ENCODE results near the gene CLPTM1L. TPM values are rescaled to one million over a fixed set of nuclear protein-coding genes. Genes with fewer than 3 reads are reported as not detected.
A peak's percentile ranks its signal among the peaks of the same experiment; 100 is the strongest.
"Not testable (repeated sequence)": the region's sequence is repeated elsewhere in the genome, so short reads cannot be mapped to it uniquely, and the experiment has no call there.

Gene CLPTM1L
- total RNA-seq, 1 experiment from 2014 or later = 262 TPM

- DNase-seq (ENCODE audit: low read depth) = no peak
Observed at GRCh38 chr5:1359713-1360112, 14.8 kb upstream of the CLPTM1L start.

GRCh38 chr5:1359031-1359645 lies 14.2 kb upstream of the CLPTM1L start:
- no peak for DNase-seq (ENCODE audit: low read depth)

- no peak for DNase-seq (ENCODE audit: low read depth)
Observed at GRCh38 chr5:1358726-1359025, 13.8 kb upstream of the CLPTM1L start.

GRCh38 chr5:1357946-1358725 lies 13.2 kb upstream of the CLPTM1L start:
- no peak for DNase-seq (ENCODE audit: low read depth)

- no peak for DNase-seq (ENCODE audit: low read depth)
Observed at GRCh38 chr5:1356873-1357787, 12.2 kb upstream of the CLPTM1L start.

GRCh38 chr5:1354576-1354975 lies 9.7 kb upstream of the CLPTM1L start:
- DNase-seq (ENCODE audit: low read depth) = no peak

- no peak for DNase-seq (ENCODE audit: low read depth)
Observed at GRCh38 chr5:1352231-1353219, 7.6 kb upstream of the CLPTM1L start.

GRCh38 chr5:1351156-1351555 lies 6.3 kb upstream of the CLPTM1L start:
- DNase-seq (ENCODE audit: low read depth) = no peak

- no peak for DNase-seq (ENCODE audit: low read depth)
Observed at GRCh38 chr5:1349246-1349645, 4.3 kb upstream of the CLPTM1L start.

GRCh38 chr5:1348986-1349245 lies 4.0 kb upstream of the CLPTM1L start:
- no peak for DNase-seq (ENCODE audit: low read depth)

- no peak for DNase-seq (ENCODE audit: low read depth)
Observed at GRCh38 chr5:1347571-1347970, 2.7 kb upstream of the CLPTM1L start.

GRCh38 chr5:1346627-1347440 lies 1.9 kb upstream of the CLPTM1L start:
- DNase-seq (ENCODE audit: low read depth) = no peak

GRCh38 chr5:1345876-1346626 lies 1.2 kb upstream of the CLPTM1L start:
- no peak for DNase-seq (ENCODE audit: low read depth)

GRCh38 chr5:1343931-1344901 lies 683 bp downstream of the CLPTM1L start:
- peak; percentile 26 for DNase-seq (ENCODE audit: low read depth)

GRCh38 chr5:1343315-1343751 lies 1.6 kb downstream of the CLPTM1L start:
- no peak for DNase-seq (ENCODE audit: low read depth)

GRCh38 chr5:1342711-1343110 lies 2.2 kb downstream of the CLPTM1L start:
- DNase-seq (ENCODE audit: low read depth) = not testable (repeated sequence)

GRCh38 chr5:1342268-1342667 lies 2.6 kb downstream of the CLPTM1L start:
- no peak for DNase-seq (ENCODE audit: low read depth)

GRCh38 chr5:1341863-1342262 lies 3.0 kb downstream of the CLPTM1L start:
- DNase-seq (ENCODE audit: low read depth) = no peak

- not testable (repeated sequence) for DNase-seq (ENCODE audit: low read depth)
Observed at GRCh38 chr5:1339818-1340210, 5.1 kb downstream of the CLPTM1L start.

Measured in M059J (cell line).